ENCODE measurements around the gene S1PR3.

GRCh38 chr9:88953381-88954029 lies 37.8 kb upstream of the S1PR3 start:
- TF ChIP-seq CTCF (IDR thresholded peaks at IDR 0.05; ENCODE audit: low read length) (no peak), EZH2 (IDR thresholded peaks at IDR 0.05; ENCODE audit: borderline replicate concordance, low read length) (no peak)

Data from OCI-LY1 (cell line).